ENCODE measurements around the gene PHRF1.

The PHRF1 gene

DNA sequence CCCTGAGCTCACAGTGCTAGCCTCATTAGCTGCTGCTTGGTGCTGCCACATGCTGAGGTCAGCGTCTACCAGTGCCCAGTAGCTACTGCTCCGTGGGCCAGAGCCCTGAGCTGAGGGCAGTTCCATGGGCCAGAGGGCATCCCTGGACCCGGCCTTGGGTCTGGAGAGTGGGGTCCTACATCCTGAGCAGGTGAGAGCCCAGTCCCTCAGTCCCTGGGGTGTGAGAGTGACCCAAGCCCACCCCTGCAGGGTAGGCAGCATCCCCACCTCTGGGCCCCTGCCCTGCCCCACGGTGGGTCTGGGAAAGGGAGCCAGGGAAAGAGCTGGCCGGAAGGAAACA lies 25.6 kb upstream of the PHRF1 start:
- TF ChIP-seq GATA2 (IDR thresholded peaks at IDR 0.05; ENCODE audit: low read depth, low read length), result no peak
- no peak for TF ChIP-seq GATA3 (IDR thresholded peaks at IDR 0.05; ENCODE audit: low read depth, low read length)

GRCh38 chr11:551131-551530 lies 25.1 kb upstream of the PHRF1 start:
- no peak for TF ChIP-seq GATA3 (IDR thresholded peaks at IDR 0.05; ENCODE audit: low read depth, low read length)
- no peak for TF ChIP-seq GATA2 (IDR thresholded peaks at IDR 0.05; ENCODE audit: low read depth, low read length)

GRCh38 chr11:551596-551995 lies 24.7 kb upstream of the PHRF1 start:
- TF ChIP-seq GATA3 (IDR thresholded peaks at IDR 0.05; ENCODE audit: low read depth, low read length) (no peak), GATA2 (IDR thresholded peaks at IDR 0.05; ENCODE audit: low read depth, low read length) (no peak)

- no peak for TF ChIP-seq GATA3 (IDR thresholded peaks at IDR 0.05; ENCODE audit: low read depth, low read length)
- TF ChIP-seq GATA2 (IDR thresholded peaks at IDR 0.05; ENCODE audit: low read depth, low read length), result no peak
These were observed 22.9 kb upstream of the PHRF1 start for GRCh38 chr11:553083-553987.

DNA sequence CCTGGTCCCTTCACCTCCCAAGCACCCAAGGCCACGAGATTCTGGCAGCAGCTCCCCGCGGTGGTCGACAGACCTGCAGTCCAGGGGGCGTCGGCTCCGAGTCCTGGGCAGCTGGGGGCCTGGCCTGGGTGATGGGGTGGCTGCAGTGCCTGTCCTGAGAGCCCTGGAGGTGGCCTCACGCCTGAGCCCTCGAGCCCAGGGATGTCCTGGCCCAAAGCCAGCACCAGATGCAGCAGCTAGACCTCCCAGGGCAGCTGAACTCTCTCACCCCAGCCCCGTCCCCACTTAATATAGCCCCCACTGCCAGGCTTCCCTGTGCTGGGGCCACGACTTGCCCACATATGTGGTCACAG lies 22.3 kb upstream of the PHRF1 start:
- TF ChIP-seq GATA3 (IDR thresholded peaks at IDR 0.05; ENCODE audit: low read depth, low read length) (no peak), GATA2 (IDR thresholded peaks at IDR 0.05; ENCODE audit: low read depth, low read length) (no peak)

DNA sequence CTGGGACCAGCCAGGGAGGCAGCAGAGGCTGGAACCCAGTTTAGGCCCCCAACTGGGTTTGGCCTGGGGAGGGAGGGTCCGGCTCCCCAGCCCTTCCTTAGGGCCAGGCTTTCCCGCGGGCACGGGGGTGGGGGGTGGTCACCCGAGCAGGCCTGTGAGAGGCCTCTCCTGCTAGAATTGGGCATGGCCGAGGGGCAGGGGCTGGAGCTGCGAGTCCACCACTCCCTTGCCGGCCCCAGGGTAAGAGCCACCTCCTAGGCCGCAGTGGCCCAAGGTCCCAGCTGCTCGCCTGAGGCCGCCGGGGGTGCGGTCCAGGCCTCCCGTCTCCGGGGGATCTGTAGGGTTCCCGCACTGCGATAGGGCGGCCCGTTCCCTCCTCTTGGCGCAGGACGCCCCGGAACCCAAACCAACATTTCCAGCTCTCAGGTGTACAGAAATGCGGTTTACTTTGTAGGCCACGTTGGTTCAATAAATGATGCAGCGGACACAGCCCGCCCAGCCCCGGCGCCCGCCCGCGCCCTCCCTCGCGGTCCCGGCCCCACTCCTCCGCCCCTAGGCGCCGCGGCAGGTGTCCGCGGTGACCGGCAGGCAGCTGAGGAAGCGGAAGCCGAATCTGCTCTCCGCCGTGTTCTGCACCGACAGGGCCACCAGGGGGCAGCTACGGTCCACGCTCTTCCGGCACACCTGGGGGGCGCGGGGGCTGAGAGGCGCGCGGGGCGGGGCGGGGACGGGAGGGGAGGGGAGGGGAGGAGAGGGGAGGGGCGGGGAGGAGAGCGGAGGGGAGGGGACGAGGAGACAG lies 21.6 kb upstream of the PHRF1 start:
- no peak for TF ChIP-seq GATA3 (IDR thresholded peaks at IDR 0.05; ENCODE audit: low read depth, low read length)
- TF ChIP-seq GATA2 (IDR thresholded peaks at IDR 0.05; ENCODE audit: low read depth, low read length), result no peak

DNA sequence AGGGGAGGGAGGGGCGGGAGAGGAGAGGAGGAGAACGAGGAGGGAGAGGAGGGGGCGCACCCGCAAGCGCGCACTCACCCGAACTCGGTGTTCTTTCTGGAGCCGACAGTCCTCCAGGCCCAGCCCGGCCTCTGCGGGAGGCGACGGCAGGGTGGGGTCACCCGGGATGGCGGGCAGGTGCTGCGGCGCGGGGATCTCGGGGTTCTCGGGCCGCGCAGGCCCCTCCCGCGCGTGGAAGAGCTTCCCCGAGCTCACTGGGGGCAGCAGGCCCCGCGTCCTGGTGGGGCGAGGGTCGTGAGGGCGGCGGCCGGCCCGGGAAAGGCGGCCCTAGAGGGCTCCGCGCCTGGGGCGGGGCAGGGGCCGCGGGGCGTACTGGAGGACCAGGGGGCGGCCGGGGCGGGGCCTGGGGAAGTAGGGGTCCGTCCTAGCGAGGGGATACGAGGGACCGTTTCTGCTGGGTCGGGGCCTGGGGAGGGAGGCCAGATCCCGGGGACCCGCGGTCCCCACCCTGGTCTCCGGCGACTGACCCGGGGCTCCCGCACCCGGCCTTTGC lies 21.0 kb upstream of the PHRF1 start:
- TF ChIP-seq GATA2 (IDR thresholded peaks at IDR 0.05; ENCODE audit: low read depth, low read length) (no peak), GATA3 (IDR thresholded peaks at IDR 0.05; ENCODE audit: low read depth, low read length) (no peak)

- TF ChIP-seq GATA2 (IDR thresholded peaks at IDR 0.05; ENCODE audit: low read depth, low read length), result no peak
- TF ChIP-seq GATA3 (IDR thresholded peaks at IDR 0.05; ENCODE audit: low read depth, low read length), result no peak
These were observed 20.2 kb upstream of the PHRF1 start for GRCh38 chr11:555780-556661.

DNA sequence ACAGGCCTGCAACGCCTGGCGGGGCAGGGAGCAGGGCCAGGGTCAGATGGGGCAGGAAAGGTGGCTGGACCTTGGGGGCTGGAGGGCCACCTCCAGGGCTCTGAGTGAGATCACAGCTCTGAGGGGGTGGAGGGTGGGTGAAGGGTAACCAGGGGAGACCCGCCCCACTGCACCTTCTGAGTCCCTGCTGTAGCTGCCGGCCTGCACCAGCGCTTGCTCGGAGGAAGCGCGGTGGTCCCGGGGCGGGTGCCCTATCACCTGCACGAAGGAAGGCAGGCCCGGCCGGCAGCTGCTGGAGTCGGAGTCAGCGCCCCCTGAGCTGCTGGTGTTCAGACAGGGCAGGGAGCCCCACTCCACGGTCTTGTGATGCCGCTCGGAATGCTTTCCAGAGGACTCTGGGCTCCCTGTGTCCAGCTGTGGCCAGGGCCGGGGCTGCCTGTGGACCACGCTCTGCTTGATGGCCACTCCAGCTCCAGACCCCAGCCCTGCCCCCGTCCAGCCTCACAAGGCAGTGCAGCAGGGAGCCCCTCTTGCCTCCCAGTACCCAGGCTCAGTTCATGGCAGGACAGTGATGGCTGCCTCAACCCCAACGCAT lies 19.5 kb upstream of the PHRF1 start:
- TF ChIP-seq GATA2 (IDR thresholded peaks at IDR 0.05; ENCODE audit: low read depth, low read length) (no peak), GATA3 (IDR thresholded peaks at IDR 0.05; ENCODE audit: low read depth, low read length) (no peak)

- TF ChIP-seq GATA2 (IDR thresholded peaks at IDR 0.05; ENCODE audit: low read depth, low read length) (no peak), GATA3 (IDR thresholded peaks at IDR 0.05; ENCODE audit: low read depth, low read length) (no peak)
These were observed 18.7 kb upstream of the PHRF1 start for GRCh38 chr11:557328-558132.

- no peak for TF ChIP-seq GATA2 (IDR thresholded peaks at IDR 0.05; ENCODE audit: low read depth, low read length)
These were observed 17.8 kb upstream of the PHRF1 start for GRCh38 chr11:558503-558902.

DNA sequence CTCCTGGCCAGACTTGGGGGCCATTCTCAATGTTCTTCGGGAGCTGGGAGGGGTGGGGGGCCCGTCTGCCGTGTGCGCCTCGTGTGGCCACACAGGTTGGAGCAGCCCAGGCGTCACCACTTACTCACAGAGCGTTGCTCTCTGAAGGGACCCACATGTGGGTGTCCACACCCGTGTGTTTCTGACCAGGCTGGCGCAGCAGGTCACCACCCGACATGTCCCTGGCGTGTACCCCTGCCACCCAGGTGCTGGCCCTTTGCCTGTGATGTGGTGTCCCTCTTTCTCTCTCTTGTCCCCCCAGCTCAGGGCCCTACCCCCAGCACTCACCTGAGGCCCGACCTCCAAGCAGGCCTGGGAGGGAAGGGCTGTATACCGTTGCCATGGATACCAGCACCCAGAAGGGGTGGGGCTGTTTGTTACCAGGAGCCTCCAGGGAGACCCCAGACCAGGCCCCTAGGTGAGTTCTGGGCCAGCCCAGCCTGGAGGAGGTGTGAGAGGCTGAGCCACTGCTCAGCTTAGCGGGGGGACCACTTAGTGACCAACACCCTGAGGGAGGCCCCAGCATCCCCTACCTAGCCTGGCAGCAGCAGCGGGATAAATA lies 17.1 kb upstream of the PHRF1 start:
- no peak for TF ChIP-seq GATA2 (IDR thresholded peaks at IDR 0.05; ENCODE audit: low read depth, low read length)
- TF ChIP-seq GATA3 (IDR thresholded peaks at IDR 0.05; ENCODE audit: low read depth, low read length), result no peak
